HepG2 (cell line): ENCODE measurements around the gene NUDT21.

Experiments used
- SP1 ChIP-seq, 2 experiments: fragments of 450-650 bp in 1 of 2; sonication (generic) in 1 of 2; formaldehyde crosslinking in 1 of 2; IDR thresholded peaks; 2 replicates each; pipeline versions ENCODE4 v1.4.0 to v1.6.1; 2016 to 2020; ENCODE audit warnings: missing genetic modification reagents in 1 of 2
- ZNF335 ChIP-seq: sonication (generic); formaldehyde crosslinking; IDR thresholded peaks from 2 replicates; pipeline ENCODE4 v1.4.0; 2020; ENCODE audit warnings: missing genetic modification reagents
- TF ChIP-seq, protein P1 (sequence below): sonication (generic); formaldehyde crosslinking; IDR thresholded peaks from 2 replicates; pipeline ENCODE4 v1.5.0; 2020; ENCODE audit warnings: mild to moderate bottlenecking, missing genetic modification reagents, moderate library complexity
- TF ChIP-seq, protein P2 (sequence below): sonication (generic); formaldehyde crosslinking; IDR thresholded peaks from 2 replicates; pipeline ENCODE4 v1.4.0; 2020; ENCODE audit warnings: mild to moderate bottlenecking, missing genetic modification reagents, borderline replicate concordance
- TF ChIP-seq, protein P3 (sequence below): sonication (generic); formaldehyde crosslinking; IDR thresholded peaks from 2 replicates; pipeline ENCODE4 v1.4.0; 2020; ENCODE audit warnings: missing genetic modification reagents, borderline replicate concordance

DNA sequence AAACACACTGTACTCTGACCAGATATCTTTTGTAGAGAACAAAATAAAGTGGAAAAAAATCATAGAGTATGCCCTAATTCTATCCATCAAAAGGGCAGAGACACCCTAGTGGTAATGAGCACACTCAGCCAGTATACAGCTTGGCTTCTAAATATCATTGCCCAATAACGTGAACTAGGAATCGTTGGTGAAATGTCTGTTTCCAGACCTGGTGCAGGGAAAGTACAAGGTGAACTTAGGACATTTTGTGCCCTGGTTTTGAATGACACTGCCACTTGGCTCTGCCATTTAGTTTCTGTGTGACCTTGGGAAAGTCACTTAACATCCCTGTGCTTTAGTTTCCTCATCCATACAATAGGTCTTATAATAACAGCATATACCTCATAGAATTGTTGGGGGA, 39.5 kb downstream of the NUDT21 start:
- TF ChIP-seq, protein P1, sequence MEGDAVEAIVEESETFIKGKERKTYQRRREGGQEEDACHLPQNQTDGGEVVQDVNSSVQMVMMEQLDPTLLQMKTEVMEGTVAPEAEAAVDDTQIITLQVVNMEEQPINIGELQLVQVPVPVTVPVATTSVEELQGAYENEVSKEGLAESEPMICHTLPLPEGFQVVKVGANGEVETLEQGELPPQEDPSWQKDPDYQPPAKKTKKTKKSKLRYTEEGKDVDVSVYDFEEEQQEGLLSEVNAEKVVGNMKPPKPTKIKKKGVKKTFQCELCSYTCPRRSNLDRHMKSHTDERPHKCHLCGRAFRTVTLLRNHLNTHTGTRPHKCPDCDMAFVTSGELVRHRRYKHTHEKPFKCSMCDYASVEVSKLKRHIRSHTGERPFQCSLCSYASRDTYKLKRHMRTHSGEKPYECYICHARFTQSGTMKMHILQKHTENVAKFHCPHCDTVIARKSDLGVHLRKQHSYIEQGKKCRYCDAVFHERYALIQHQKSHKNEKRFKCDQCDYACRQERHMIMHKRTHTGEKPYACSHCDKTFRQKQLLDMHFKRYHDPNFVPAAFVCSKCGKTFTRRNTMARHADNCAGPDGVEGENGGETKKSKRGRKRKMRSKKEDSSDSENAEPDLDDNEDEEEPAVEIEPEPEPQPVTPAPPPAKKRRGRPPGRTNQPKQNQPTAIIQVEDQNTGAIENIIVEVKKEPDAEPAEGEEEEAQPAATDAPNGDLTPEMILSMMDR (CRISPR knock-in tag), result no peak
- TF ChIP-seq ZNF335 (CRISPR knock-in tag), result no peak
- no peak for TF ChIP-seq SP1 (IDR thresholded peaks at IDR 0.05)
- TF ChIP-seq SP1 (CRISPR knock-in tag; IDR thresholded peaks at IDR 0.05), result no peak
- TF ChIP-seq, protein P2, sequence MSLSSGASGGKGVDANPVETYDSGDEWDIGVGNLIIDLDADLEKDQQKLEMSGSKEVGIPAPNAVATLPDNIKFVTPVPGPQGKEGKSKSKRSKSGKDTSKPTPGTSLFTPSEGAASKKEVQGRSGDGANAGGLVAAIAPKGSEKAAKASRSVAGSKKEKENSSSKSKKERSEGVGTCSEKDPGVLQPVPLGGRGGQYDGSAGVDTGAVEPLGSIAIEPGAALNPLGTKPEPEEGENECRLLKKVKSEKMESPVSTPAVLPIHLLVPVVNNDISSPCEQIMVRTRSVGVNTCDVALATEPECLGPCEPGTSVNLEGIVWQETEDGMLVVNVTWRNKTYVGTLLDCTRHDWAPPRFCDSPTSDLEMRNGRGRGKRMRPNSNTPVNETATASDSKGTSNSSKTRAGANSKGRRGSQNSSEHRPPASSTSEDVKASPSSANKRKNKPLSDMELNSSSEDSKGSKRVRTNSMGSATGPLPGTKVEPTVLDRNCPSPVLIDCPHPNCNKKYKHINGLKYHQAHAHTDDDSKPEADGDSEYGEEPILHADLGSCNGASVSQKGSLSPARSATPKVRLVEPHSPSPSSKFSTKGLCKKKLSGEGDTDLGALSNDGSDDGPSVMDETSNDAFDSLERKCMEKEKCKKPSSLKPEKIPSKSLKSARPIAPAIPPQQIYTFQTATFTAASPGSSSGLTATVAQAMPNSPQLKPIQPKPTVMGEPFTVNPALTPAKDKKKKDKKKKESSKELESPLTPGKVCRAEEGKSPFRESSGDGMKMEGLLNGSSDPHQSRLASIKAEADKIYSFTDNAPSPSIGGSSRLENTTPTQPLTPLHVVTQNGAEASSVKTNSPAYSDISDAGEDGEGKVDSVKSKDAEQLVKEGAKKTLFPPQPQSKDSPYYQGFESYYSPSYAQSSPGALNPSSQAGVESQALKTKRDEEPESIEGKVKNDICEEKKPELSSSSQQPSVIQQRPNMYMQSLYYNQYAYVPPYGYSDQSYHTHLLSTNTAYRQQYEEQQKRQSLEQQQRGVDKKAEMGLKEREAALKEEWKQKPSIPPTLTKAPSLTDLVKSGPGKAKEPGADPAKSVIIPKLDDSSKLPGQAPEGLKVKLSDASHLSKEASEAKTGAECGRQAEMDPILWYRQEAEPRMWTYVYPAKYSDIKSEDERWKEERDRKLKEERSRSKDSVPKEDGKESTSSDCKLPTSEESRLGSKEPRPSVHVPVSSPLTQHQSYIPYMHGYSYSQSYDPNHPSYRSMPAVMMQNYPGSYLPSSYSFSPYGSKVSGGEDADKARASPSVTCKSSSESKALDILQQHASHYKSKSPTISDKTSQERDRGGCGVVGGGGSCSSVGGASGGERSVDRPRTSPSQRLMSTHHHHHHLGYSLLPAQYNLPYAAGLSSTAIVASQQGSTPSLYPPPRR (CRISPR knock-in tag), result no peak
- TF ChIP-seq, protein P3, sequence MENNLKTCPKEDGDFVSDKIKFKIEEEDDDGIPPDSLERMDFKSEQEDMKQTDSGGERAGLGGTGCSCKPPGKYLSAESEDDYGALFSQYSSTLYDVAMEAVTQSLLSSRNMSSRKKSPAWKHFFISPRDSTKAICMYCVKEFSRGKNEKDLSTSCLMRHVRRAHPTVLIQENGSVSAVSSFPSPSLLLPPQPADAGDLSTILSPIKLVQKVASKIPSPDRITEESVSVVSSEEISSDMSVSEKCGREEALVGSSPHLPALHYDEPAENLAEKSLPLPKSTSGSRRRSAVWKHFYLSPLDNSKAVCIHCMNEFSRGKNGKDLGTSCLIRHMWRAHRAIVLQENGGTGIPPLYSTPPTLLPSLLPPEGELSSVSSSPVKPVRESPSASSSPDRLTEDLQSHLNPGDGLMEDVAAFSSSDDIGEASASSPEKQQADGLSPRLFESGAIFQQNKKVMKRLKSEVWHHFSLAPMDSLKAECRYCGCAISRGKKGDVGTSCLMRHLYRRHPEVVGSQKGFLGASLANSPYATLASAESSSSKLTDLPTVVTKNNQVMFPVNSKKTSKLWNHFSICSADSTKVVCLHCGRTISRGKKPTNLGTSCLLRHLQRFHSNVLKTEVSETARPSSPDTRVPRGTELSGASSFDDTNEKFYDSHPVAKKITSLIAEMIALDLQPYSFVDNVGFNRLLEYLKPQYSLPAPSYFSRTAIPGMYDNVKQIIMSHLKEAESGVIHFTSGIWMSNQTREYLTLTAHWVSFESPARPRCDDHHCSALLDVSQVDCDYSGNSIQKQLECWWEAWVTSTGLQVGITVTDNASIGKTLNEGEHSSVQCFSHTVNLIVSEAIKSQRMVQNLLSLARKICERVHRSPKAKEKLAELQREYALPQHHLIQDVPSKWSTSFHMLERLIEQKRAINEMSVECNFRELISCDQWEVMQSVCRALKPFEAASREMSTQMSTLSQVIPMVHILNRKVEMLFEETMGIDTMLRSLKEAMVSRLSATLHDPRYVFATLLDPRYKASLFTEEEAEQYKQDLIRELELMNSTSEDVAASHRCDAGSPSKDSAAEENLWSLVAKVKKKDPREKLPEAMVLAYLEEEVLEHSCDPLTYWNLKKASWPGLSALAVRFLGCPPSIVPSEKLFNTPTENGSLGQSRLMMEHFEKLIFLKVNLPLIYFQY (CRISPR knock-in tag), result no peak
